LNCaP clone FGC (cell line): ENCODE results near the gene RAB15.

ENCODE experiments used
- DNase-seq: peaks from one replicate; pipeline ENCODE4 v3.0.0-alpha.2; 2011; ENCODE audit warnings: low read depth
- H3K4me3 ChIP-seq: 2 replicates; pipeline ENCODE4 v1.5.1; 2011; ENCODE audit warnings: mild to moderate bottlenecking, low read depth, low read length, control low read depth
- TF ChIP-seq, protein P1 (sequence below): IDR thresholded peaks from 2 replicates; pipeline ENCODE4 v1.5.1; 2012; ENCODE audit warnings: mild to moderate bottlenecking; ENCODE audit not compliant: control insufficient read depth, insufficient read depth; ENCODE audit errors: extremely low read depth

RAB15 gene

DNA sequence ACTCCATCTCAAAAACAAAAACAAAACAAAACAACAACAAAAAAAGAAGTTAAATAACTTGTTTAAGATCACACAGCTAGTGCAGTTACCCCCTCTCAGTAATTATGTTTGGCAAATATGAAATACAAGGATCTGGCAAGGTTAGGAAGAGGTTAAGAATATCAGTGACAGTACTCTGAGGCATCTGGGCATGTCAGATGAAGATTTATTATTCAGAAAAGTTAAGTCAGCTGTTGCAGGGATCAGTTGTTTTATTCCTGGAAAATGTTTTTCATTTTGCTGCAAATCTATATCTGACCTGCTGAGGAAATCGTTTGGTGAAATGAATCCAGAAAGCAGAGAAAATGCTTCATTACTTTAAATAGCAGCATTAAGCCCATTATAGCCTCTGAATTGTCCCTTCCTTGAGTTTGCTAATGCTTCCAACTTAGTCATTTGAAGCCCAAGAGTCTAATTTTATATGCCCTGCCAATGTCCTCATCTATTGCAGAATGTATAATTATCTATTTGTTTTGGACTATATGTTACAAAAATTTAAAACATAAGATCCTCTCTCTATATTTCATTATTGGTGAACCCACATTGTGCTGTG is 37.7 kb downstream of the RAB15 start:
- no peak overlapping the region for H3K4me3 ChIP-seq
- DNase-seq = no peak

DNA sequence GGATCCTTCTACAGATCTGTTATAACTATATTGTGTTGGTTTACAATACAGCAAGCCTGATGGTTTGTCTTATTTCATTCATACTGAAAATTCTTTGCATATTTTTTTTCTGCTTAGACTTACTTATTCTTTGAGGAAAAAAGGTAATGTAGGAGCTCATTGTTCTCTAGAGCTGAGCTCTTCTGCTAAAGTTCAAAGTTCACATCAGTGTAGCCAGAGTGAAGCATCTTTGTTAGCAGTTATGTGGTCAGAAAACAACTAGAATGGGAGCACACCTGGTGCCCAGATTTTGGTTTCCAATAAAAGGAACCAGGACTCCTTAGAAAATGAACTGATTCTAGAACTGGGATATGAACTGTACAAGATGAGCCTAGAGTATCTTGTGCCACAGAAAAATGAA is 39.9 kb downstream of the RAB15 start:
- no peak for DNase-seq
- H3K4me3 ChIP-seq = no peak overlapping the region
- TF ChIP-seq, protein P1, sequence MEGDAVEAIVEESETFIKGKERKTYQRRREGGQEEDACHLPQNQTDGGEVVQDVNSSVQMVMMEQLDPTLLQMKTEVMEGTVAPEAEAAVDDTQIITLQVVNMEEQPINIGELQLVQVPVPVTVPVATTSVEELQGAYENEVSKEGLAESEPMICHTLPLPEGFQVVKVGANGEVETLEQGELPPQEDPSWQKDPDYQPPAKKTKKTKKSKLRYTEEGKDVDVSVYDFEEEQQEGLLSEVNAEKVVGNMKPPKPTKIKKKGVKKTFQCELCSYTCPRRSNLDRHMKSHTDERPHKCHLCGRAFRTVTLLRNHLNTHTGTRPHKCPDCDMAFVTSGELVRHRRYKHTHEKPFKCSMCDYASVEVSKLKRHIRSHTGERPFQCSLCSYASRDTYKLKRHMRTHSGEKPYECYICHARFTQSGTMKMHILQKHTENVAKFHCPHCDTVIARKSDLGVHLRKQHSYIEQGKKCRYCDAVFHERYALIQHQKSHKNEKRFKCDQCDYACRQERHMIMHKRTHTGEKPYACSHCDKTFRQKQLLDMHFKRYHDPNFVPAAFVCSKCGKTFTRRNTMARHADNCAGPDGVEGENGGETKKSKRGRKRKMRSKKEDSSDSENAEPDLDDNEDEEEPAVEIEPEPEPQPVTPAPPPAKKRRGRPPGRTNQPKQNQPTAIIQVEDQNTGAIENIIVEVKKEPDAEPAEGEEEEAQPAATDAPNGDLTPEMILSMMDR = no peak

More for the DNA sequence above, 37.7 kb downstream of the RAB15 start:
- TF ChIP-seq, protein P1 = no peak

DNA sequence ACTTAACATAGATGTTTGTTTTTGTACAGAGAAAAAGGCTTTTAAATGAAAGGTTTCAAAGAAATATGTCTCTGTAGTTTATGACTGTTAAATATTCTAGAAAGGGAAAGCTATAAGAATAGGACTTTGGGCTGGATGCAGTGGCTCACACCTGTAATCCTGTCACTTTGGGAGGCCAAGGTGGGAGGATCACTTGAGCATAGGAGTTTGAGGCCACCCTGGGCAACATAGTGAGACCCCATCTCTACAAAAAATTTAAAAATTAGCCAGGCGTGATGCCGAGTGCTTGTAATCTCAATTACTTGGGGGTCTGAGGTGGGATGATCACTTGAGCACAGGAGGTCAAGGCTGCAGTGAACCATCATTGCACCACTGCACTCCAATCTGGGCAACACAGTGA is 41.0 kb downstream of the RAB15 start:
- H3K4me3 ChIP-seq = no peak overlapping the region
- no peak for DNase-seq
- TF ChIP-seq, protein P1 = no peak

DNA sequence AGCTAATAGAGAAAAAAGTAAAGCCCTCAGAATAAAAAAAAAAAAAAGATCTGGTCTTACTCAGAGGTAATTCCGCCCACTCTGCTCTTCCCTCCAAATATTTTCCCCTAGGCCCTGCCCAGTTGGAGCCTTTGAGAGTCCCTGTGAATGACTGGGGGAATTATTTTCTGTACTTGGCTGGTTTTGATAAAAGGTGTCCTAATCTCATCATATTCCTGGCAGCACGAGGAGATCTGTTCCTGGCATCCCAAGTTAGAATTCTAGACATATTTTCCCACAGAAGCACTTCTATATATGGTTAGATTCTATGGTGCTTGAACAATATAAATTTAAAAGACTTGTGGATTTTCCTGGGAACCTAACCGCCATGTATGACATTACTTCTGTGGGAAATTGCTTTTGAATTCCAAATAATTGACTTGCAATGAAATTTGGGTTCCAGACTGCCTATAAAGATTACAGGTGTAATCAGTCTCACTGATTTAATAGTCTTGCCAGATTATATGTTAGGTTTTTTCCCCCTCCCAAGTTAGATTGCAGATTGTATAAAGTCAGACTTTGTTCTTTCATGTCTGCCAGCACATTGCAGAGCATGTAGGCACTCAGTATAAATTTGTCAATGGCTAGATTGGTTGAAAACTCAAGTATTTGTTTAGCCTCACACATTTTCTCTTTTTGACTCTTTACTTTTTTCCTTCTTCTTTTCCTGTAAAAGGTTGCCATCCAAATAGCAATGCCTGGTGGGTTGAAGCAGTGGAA is 41.9 kb downstream of the RAB15 start:
- H3K4me3 ChIP-seq = no peak overlapping the region
- no peak for DNase-seq
- TF ChIP-seq, protein P1 = no peak

DNA sequence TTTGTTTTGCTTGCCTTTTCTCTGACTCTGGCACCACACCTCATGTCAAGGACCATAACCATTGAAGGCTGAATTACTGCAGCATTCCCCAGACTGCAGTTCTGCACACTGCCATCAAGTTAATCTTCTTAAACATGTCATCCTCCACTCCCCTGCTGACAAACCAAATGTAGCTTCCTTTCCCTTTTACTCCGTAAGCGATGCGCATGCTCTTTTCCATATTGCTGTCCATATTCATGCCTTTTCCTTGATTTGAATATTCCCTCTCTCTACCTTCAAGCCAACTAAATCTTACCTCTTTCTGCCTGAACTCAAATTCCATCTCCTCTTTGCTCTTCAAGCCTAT is 43.1 kb downstream of the RAB15 start:
- no peak overlapping the region for H3K4me3 ChIP-seq
- TF ChIP-seq, protein P1 = no peak
- DNase-seq = no peak

DNA sequence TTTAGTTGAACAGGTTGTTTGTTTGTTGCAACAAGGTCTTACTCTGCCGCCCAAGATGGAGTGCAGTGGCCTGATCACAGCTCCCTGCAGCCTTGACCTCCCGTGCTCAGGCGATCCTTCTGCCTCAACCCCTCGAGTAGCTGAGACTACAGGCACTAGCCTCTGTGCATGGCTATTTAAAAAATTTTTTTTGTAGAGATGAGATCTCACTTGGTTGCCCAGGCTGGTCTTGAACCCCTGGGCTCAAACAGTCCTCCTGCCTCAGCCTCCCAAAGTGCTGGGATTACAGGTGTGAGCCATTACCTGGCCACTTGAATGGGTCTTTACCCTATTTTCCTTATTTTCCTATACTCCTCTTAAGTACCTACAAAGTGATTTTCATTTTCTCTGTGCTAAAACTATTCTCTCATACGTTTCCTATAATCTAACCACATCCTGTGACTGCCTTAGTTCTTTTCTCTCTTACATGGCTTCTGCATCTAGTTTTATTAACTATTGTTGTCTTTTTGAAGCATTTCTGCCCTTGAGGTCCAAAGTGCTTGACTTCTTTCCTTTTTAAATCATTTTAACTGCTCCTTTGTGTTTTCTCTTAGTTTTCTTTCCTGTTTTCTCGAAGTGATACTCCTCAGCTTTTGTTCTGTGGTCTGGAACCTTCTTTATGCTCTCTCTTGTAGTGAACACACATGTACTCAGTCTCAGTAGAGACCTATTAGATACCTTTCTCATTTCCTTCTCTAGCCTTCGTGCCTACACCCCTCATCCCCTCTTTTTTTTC is 43.7 kb downstream of the RAB15 start:
- TF ChIP-seq, protein P1 = no peak
- no peak overlapping the region for H3K4me3 ChIP-seq
- DNase-seq = no peak

DNA sequence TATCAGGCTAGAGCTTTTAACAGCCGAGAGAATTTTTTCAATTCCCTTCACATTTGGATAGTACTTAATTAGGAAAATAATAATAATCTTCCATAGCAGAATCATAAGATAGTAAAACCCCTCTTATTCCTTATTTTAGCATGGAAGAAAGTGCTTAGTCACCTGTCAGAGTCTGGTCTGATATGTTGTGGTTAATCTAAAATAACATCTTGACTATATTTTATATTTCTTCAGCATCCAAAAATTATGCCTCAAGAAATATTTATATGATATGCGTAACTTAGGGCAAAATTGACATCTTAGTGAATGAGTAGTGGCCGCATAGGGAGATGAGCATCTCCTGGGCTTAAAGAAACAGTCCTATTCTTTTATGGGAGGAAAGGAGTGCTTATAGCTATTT is 45.1 kb downstream of the RAB15 start:
- TF ChIP-seq, protein P1 = no peak
- DNase-seq = no peak
- H3K4me3 ChIP-seq = no peak overlapping the region
